Measurements from ENCODE around the gene GNG7. TPM values are rescaled to one million over a fixed set of nuclear protein-coding genes. Genes with fewer than 3 reads are reported as not detected.
"Not testable (repeated sequence)": the region's sequence is repeated elsewhere in the genome, so short reads cannot be mapped to it uniquely, and the experiment has no call there.

The GNG7 gene
- total RNA-seq, 1 experiment from 2014 or later = 9.6 TPM

DNA sequence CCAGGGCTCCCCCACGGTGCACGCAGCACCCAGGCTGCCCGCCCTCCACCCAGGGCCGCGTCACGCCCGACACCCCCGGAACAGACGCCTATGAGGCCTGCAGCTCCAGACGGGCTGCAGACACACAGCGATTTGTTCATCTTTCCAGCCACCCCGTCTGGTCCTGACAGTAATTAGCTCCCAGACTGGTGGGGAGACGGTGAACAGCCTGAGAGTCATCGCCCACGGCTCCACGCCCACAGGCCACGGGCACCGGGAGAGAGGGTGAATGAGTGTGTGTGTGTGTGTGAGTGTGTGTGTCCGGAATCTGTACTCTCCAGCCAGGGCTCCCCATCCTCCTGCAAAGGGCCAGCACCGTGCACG, 208.4 kb downstream of the GNG7 start:
- Mint-ChIP-seq H3K4me3 (peak overlapping the region; percentile 66), H3K4me1 (peaks cover 17% of the 10 kb centered on the region), H3K27me3 (ENCODE audit: low read depth) (peaks cover 50% of the 10 kb centered on the region), H3K9me3 (no peaks in the 10 kb centered on the region), H3K27ac (no peak overlapping the region), H3K36me3 (no peaks in the 10 kb centered on the region)
- ChIA-PET POLR2A (interaction anchor here (0.6 to 2.6 kb wide), 2 partner anchors 18 to 47 kb away, joined by 3 to 14 read pairs; partner anchors contain the start of gene GADD45B), CTCF (interaction anchor here (1.5 to 2.5 kb wide), 3 partner anchors 18 to 117 kb away, joined by 5 to 21 read pairs (median 7); partner anchors contain the start of gene GADD45B)
- TF ChIP-seq, protein P1, sequence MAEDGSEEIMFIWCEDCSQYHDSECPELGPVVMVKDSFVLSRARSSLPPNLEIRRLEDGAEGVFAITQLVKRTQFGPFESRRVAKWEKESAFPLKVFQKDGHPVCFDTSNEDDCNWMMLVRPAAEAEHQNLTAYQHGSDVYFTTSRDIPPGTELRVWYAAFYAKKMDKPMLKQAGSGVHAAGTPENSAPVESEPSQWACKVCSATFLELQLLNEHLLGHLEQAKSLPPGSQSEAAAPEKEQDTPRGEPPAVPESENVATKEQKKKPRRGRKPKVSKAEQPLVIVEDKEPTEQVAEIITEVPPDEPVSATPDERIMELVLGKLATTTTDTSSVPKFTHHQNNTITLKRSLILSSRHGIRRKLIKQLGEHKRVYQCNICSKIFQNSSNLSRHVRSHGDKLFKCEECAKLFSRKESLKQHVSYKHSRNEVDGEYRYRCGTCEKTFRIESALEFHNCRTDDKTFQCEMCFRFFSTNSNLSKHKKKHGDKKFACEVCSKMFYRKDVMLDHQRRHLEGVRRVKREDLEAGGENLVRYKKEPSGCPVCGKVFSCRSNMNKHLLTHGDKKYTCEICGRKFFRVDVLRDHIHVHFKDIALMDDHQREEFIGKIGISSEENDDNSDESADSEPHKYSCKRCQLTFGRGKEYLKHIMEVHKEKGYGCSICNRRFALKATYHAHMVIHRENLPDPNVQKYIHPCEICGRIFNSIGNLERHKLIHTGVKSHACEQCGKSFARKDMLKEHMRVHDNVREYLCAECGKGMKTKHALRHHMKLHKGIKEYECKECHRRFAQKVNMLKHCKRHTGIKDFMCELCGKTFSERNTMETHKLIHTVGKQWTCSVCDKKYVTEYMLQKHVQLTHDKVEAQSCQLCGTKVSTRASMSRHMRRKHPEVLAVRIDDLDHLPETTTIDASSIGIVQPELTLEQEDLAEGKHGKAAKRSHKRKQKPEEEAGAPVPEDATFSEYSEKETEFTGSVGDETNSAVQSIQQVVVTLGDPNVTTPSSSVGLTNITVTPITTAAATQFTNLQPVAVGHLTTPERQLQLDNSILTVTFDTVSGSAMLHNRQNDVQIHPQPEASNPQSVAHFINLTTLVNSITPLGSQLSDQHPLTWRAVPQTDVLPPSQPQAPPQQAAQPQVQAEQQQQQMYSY (CRISPR knock-in tag; IDR thresholded peaks at IDR 0.05) = 0 out of 2 replicates have a peak, but pooled peaks have one; percentile 38
- no peak for TF ChIP-seq NR3C1 (CRISPR knock-in tag; conservative IDR thresholded peaks at IDR 0.05; ENCODE audit: low read depth)
- no peak for DNase-seq (ENCODE audit: low spot score)
- ATAC-seq = no peak

DNA sequence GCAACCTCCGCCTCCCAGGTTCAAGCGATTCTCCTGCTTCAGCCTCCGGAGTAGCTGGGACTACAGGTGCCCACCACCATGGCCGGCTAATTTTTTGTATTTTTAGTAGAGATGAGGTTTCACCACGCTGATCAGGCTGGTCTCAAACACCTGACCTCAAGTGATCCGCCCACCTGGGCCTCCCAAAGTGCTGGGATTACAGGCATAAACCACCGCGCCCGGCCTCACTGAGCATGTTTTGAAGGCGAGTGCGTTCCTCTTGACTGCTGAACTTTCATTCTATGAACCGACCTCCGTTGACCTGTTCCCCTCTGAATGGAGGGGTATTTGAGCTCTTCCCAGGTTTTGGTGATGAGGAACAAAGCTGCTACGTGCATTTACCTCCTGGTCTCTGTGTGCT, 209.0 kb downstream of the GNG7 start:
- H3K27ac Mint-ChIP-seq; DNase-seq (ENCODE audit: low spot score); H3K9me3 Mint-ChIP-seq; H3K4me3 Mint-ChIP-seq; H3K36me3 Mint-ChIP-seq; ATAC-seq: not testable (repeated sequence)
- H3K4me1 Mint-ChIP-seq = peaks cover 14% of the 10 kb centered on the region; the same call in 1 of the 2 replicates
- H3K27me3 Mint-ChIP-seq (ENCODE audit: low read depth) = peaks cover 55% of the 10 kb centered on the region
- ChIA-PET POLR2A (interaction anchor here (0.6 to 2.6 kb wide), 2 partner anchors 17 to 47 kb away, joined by 3 to 14 read pairs; partner anchors contain the start of gene GADD45B), CTCF (interaction anchor here (0.7 to 2.5 kb wide), 4 partner anchors 17 to 118 kb away, joined by 3 to 21 read pairs (median 6); partner anchors contain the start of gene GADD45B)

DNA sequence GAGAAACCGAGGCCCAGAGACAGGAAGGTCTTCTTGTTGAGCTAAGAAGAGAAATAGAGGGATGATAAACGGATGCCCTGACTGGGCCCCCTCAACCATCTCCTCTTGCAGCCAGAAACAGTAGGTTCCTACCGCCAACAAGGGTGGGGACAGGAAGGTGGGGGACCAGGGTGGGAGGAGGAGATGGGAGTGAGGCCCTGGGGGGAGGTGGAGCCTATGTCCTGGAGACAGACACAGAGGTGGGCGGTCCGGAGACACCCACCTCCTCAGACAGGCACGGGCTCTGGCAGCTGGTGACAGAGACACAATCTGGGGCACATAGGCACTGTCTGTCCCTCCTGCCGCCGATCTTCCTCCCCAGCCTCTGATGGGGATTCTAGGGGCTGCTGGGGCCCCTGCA, 209.6 kb downstream of the GNG7 start:
- TF ChIP-seq ZBTB21 (CRISPR knock-in tag; IDR thresholded peaks at IDR 0.05; ENCODE audit: borderline replicate concordance) (no peak), NFATC4 (CRISPR knock-in tag; IDR thresholded peaks at IDR 0.05) (no peak), SMAD3 (CRISPR knock-in tag; IDR thresholded peaks at IDR 0.05; ENCODE audit: borderline replicate concordance) (no peak), TCF7 (CRISPR knock-in tag; IDR thresholded peaks at IDR 0.05; ENCODE audit: low read depth) (no peak), FOXJ3 (CRISPR knock-in tag; IDR thresholded peaks at IDR 0.05; ENCODE audit: borderline replicate concordance) (no peak), CREM (CRISPR knock-in tag; IDR thresholded peaks at IDR 0.05) (no peak), ZNF671 (CRISPR knock-in tag; IDR thresholded peaks at IDR 0.05) (no peak), OVOL2 (CRISPR knock-in tag; IDR thresholded peaks at IDR 0.05; ENCODE audit: borderline replicate concordance) (no peak), TP53 (CRISPR knock-in tag; IDR thresholded peaks at IDR 0.05) (no peak)
- TF ChIP-seq, protein P2, sequence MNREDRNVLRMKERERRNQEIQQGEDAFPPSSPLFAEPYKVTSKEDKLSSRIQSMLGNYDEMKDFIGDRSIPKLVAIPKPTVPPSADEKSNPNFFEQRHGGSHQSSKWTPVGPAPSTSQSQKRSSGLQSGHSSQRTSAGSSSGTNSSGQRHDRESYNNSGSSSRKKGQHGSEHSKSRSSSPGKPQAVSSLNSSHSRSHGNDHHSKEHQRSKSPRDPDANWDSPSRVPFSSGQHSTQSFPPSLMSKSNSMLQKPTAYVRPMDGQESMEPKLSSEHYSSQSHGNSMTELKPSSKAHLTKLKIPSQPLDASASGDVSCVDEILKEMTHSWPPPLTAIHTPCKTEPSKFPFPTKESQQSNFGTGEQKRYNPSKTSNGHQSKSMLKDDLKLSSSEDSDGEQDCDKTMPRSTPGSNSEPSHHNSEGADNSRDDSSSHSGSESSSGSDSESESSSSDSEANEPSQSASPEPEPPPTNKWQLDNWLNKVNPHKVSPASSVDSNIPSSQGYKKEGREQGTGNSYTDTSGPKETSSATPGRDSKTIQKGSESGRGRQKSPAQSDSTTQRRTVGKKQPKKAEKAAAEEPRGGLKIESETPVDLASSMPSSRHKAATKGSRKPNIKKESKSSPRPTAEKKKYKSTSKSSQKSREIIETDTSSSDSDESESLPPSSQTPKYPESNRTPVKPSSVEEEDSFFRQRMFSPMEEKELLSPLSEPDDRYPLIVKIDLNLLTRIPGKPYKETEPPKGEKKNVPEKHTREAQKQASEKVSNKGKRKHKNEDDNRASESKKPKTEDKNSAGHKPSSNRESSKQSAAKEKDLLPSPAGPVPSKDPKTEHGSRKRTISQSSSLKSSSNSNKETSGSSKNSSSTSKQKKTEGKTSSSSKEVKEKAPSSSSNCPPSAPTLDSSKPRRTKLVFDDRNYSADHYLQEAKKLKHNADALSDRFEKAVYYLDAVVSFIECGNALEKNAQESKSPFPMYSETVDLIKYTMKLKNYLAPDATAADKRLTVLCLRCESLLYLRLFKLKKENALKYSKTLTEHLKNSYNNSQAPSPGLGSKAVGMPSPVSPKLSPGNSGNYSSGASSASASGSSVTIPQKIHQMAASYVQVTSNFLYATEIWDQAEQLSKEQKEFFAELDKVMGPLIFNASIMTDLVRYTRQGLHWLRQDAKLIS (CRISPR knock-in tag; IDR thresholded peaks at IDR 0.05; ENCODE audit: borderline replicate concordance) = no peak
- TF ChIP-seq, protein P3, sequence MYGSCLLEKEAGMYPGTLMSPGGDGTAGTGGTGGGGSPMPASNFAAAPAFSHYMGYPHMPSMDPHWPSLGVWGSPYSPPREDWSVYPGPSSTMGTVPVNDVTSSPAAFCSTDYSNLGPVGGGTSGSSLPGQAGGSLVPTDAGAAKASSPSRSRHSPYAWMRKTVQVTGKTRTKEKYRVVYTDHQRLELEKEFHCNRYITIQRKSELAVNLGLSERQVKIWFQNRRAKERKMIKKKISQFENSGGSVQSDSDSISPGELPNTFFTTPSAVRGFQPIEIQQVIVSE (CRISPR knock-in tag; IDR thresholded peaks at IDR 0.05; ENCODE audit: borderline replicate concordance) = no peak
- TF ChIP-seq, protein P4, sequence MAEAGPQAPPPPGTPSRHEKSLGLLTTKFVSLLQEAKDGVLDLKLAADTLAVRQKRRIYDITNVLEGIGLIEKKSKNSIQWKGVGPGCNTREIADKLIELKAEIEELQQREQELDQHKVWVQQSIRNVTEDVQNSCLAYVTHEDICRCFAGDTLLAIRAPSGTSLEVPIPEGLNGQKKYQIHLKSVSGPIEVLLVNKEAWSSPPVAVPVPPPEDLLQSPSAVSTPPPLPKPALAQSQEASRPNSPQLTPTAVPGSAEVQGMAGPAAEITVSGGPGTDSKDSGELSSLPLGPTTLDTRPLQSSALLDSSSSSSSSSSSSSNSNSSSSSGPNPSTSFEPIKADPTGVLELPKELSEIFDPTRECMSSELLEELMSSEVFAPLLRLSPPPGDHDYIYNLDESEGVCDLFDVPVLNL (CRISPR knock-in tag; IDR thresholded peaks at IDR 0.05; ENCODE audit: borderline replicate concordance, low read depth) = no peak
- TF ChIP-seq, protein P5, sequence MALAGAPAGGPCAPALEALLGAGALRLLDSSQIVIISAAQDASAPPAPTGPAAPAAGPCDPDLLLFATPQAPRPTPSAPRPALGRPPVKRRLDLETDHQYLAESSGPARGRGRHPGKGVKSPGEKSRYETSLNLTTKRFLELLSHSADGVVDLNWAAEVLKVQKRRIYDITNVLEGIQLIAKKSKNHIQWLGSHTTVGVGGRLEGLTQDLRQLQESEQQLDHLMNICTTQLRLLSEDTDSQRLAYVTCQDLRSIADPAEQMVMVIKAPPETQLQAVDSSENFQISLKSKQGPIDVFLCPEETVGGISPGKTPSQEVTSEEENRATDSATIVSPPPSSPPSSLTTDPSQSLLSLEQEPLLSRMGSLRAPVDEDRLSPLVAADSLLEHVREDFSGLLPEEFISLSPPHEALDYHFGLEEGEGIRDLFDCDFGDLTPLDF (CRISPR knock-in tag; IDR thresholded peaks at IDR 0.05) = no peak
- H3K27ac Mint-ChIP-seq = no peak overlapping the region
- no peak for ATAC-seq
- H3K4me3 Mint-ChIP-seq = no peak overlapping the region
- DNase-seq (ENCODE audit: low spot score) = no peak
- H3K27me3 Mint-ChIP-seq (ENCODE audit: low read depth) = peaks cover 60% of the 10 kb centered on the region
- ChIA-PET CTCF (interaction anchor here (0.7 to 2.5 kb wide), 3 partner anchors 17 to 118 kb away, joined by 3 to 7 read pairs (median 5); partner anchors contain the start of gene GADD45B), POLR2A (no interaction called here)
- H3K9me3 Mint-ChIP-seq = no peaks in the 10 kb centered on the region
- H3K36me3 Mint-ChIP-seq = no peaks in the 10 kb centered on the region
- H3K4me1 Mint-ChIP-seq = peaks cover 16% of the 10 kb centered on the region; the same call in 1 of the 2 replicates

All from WTC11 (cell line).